ENCODE measurements around the gene RDH5.

DNA sequence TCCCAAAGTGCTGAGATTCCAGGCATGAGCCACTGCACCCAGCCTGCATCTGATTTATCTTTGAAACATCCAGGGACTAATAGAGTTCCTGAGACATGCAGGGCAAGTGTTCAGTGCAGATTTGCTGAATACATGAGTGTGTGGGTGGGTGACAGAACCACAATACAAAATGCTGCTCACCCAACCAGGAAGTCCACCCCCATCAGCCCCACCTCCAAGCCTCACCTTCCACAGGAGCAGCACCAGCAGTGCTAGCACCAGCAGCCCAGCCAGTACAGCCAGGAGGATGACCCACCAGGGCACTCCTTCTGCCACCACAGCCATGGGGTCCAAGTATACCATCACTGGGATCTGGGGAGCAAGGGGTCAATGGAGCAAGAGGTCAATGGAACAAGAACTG, 32.4 kb upstream of the RDH5 start:
- TF ChIP-seq, protein P1, sequence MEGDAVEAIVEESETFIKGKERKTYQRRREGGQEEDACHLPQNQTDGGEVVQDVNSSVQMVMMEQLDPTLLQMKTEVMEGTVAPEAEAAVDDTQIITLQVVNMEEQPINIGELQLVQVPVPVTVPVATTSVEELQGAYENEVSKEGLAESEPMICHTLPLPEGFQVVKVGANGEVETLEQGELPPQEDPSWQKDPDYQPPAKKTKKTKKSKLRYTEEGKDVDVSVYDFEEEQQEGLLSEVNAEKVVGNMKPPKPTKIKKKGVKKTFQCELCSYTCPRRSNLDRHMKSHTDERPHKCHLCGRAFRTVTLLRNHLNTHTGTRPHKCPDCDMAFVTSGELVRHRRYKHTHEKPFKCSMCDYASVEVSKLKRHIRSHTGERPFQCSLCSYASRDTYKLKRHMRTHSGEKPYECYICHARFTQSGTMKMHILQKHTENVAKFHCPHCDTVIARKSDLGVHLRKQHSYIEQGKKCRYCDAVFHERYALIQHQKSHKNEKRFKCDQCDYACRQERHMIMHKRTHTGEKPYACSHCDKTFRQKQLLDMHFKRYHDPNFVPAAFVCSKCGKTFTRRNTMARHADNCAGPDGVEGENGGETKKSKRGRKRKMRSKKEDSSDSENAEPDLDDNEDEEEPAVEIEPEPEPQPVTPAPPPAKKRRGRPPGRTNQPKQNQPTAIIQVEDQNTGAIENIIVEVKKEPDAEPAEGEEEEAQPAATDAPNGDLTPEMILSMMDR (IDR thresholded peaks at IDR 0.05; ENCODE audit: low read depth, low read length, poor library complexity, severe bottlenecking), result no peak
- TF ChIP-seq EZH2phosphoT487 (IDR thresholded peaks at IDR 0.05; ENCODE audit: borderline replicate concordance, low read length), result no peak

Measured in DOHH2 (cell line).